ENCODE data around the gene AVPR2.

GRCh38 chrX:153909024-153909979 lies 4.8 kb downstream of the AVPR2 start:
- TF ChIP-seq, protein P1, sequence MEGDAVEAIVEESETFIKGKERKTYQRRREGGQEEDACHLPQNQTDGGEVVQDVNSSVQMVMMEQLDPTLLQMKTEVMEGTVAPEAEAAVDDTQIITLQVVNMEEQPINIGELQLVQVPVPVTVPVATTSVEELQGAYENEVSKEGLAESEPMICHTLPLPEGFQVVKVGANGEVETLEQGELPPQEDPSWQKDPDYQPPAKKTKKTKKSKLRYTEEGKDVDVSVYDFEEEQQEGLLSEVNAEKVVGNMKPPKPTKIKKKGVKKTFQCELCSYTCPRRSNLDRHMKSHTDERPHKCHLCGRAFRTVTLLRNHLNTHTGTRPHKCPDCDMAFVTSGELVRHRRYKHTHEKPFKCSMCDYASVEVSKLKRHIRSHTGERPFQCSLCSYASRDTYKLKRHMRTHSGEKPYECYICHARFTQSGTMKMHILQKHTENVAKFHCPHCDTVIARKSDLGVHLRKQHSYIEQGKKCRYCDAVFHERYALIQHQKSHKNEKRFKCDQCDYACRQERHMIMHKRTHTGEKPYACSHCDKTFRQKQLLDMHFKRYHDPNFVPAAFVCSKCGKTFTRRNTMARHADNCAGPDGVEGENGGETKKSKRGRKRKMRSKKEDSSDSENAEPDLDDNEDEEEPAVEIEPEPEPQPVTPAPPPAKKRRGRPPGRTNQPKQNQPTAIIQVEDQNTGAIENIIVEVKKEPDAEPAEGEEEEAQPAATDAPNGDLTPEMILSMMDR (IDR thresholded peaks at IDR 0.05), result no peak
- TF ChIP-seq EP300 (IDR thresholded peaks at IDR 0.05), result no peak
